ENCODE results near the gene OGFOD1.

Gene OGFOD1

DNA sequence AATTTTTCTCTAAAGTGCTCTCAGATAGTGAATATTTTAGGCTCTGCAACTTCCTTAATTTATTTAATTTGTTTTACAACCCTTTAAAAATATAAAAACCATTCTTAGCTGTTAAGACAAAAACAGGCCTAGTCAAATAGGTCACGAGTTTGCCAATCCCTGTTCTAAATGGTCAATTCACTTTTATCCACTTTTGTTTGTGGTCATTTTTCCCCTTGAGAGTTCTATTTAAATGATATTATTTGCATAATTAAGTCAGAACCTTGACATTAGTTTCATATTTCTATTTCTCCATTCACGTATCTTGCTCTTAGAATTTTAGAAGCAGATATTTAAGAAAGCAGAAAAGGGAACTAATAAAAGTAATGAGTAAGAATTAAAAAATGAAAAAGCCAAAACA is 30.0 kb upstream of the OGFOD1 start:
- H3K4me3 ChIP-seq (ENCODE audit: control insufficient read depth, low read depth, low read length) = no peak overlapping the region
- TF ChIP-seq, protein P1, sequence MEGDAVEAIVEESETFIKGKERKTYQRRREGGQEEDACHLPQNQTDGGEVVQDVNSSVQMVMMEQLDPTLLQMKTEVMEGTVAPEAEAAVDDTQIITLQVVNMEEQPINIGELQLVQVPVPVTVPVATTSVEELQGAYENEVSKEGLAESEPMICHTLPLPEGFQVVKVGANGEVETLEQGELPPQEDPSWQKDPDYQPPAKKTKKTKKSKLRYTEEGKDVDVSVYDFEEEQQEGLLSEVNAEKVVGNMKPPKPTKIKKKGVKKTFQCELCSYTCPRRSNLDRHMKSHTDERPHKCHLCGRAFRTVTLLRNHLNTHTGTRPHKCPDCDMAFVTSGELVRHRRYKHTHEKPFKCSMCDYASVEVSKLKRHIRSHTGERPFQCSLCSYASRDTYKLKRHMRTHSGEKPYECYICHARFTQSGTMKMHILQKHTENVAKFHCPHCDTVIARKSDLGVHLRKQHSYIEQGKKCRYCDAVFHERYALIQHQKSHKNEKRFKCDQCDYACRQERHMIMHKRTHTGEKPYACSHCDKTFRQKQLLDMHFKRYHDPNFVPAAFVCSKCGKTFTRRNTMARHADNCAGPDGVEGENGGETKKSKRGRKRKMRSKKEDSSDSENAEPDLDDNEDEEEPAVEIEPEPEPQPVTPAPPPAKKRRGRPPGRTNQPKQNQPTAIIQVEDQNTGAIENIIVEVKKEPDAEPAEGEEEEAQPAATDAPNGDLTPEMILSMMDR (conservative IDR thresholded peaks at IDR 0.05; ENCODE audit: control insufficient read depth, insufficient read depth, low read depth, low read length) = no peak
- no peak for DNase-seq (ENCODE audit: low read depth)

DNA sequence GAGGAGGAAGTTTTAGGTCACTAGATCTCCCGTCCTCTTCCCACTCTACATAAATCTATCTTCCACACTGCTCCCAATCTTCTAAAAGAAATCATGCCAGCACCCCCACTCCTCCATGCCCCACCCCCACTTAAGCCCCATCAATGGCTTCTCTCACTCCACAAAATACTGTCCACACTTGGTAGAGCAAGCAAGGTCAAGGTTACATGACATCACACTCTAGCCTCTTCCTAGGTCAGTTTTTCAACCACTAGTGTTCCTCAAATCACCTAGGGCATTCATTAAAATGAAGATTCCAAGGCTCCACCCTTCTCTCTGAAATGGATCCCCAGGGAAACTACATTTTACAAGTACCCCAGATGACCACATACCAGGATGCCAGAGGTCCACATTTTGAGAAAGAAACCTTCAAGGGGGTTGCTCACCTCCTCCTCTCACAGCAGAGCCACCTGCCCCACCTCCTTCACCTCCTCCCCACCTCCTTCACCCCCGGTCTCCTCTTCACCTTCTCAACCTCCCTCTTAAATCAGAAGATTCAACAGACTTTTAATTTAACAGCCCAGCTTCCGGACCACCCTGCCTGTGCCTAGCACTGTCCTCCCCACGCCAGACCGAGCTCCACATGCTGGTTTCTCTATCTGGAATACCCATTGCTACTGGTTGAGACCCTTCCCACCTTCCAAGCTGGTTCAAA is 29.2 kb upstream of the OGFOD1 start:
- no peak overlapping the region for H3K4me3 ChIP-seq (ENCODE audit: control insufficient read depth, low read depth, low read length)
- DNase-seq (ENCODE audit: low read depth) = no peak
- TF ChIP-seq, protein P1 (conservative IDR thresholded peaks at IDR 0.05; ENCODE audit: control insufficient read depth, insufficient read depth, low read depth, low read length) = no peak

DNA sequence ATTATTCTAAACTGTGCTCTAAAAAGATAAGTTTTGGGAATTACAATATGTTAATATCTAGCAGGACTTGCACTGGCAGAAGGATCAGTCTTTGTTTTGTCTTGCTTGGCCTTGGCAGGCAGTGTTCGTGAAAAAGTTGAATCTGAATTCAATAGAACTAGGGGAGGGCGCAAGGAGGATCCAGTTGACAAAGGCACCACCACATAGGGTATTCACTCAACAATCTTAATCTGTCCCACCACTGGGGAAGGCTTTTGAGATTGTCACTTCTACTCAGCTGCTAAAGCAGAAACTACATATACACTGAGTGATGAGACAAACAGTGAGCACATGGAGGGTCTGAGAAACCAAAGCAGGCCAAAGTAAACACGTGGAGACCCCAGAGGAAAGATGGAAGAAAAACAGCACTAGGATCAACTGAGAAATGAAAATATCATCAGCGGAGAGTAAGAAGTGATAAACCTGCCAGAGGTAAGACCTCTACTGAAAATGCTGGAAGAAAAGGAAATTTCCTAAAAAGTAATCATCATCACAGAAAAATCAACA is 28.4 kb upstream of the OGFOD1 start:
- no peak overlapping the region for H3K4me3 ChIP-seq (ENCODE audit: control insufficient read depth, low read depth, low read length)
- no peak for DNase-seq (ENCODE audit: low read depth)

DNA sequence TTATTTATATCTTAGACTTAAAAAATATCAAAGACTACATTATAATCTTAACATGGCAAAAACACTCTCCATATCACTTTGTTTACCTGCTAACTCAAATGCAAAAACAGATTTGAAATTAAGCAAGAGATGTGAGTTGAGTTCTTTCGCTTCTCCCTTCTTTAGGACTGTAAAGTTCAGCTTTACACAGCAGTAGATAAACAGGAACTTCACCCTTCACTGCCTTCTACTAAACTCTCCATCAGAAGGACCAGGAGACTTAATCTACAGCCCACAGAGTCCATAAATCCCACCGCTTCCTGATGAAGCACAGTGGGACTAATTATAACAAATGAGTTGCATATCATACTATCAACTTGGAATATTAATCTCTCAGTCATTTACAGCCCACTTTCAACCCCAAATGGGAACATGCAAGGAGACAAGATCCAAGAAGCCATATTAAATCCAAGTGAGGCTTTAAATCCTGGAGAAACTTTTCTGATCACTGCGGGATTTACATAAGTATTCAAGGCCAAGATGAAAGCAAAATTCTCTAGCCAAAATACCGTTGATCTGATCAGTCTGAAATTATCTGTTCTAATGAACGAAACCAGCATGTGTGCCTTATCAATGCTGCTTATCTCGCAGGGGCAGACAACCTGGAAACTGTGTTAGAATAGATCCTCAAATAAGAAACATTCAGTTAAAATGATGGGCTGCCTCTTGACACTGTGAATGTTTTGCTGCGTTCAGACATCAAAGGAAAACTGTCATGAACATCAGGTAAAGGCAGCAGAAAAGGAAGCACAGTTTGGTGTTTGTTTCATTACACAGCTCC is 27.6 kb upstream of the OGFOD1 start:
- H3K4me3 ChIP-seq (ENCODE audit: control insufficient read depth, low read depth, low read length) = peak overlapping the region; percentile 73
- DNase-seq (ENCODE audit: low read depth) = peak; percentile 7
- TF ChIP-seq, protein P1 (conservative IDR thresholded peaks at IDR 0.05; ENCODE audit: control insufficient read depth, insufficient read depth, low read depth, low read length) = no peak

More for the DNA sequence above, 28.4 kb upstream of the OGFOD1 start:
- TF ChIP-seq, protein P1 (conservative IDR thresholded peaks at IDR 0.05; ENCODE audit: control insufficient read depth, insufficient read depth, low read depth, low read length) = no peak

DNA sequence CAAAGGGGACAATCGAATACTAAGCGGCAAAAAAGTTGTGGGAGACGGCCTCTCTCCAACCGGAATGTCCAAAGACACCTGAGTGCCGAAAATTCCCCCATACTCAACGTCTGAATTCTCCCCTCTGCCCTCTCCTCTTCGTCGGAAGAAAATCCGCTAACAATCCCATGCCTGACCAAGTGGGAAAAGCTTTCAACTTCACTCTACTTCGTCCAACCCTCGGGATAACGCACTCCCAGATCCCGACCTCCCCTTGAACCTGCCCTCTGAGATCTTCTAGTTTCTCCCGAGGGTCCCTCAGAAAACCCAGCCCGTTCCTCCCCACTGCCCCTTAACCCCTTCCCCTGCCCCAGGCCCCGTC is 27.0 kb upstream of the OGFOD1 start:
- peak overlapping the region; percentile 73 for H3K4me3 ChIP-seq (ENCODE audit: control insufficient read depth, low read depth, low read length)
- TF ChIP-seq, protein P1 (conservative IDR thresholded peaks at IDR 0.05; ENCODE audit: control insufficient read depth, insufficient read depth, low read depth, low read length) = no peak
- DNase-seq (ENCODE audit: low read depth) = peak; percentile 14

DNA sequence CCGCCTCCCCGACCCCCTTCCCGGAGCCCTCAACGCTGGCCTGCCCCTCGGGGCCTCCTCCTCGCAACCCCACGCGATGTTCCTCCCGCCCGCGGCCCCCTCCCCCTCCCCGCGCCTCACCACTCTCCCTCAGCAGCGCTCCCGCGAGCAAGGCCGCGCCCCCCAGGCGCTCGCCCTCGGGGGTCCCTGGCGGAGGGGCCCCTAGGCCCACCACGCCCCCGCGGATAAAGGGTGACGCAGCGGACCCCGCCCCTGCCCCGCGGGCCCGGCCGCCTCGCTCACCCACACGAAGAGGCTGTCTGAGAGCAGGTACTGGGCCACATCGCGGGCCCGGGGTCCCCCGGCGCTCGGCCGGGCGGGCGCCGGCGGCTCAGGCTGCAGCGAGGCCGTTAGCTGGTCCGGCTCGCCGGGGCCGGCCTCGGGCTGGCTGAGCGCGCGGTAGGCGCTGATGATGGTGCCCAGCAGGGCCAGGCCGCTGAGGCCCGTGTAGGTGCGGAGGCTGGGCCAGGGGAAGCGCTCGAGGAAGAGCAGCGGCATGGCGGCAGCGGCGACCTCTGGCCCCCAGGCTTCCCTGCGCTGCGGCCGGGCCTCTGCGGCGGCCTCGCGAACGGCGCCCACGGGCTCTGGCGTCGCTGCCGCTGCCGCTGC is 26.4 kb upstream of the OGFOD1 start:
- peak; percentile 14 for DNase-seq (ENCODE audit: low read depth)
- TF ChIP-seq, protein P1 (conservative IDR thresholded peaks at IDR 0.05; ENCODE audit: control insufficient read depth, insufficient read depth, low read depth, low read length) = no peak
- peak overlapping the region; percentile 73 for H3K4me3 ChIP-seq (ENCODE audit: control insufficient read depth, low read depth, low read length)

Data from fibroblast of mammary gland (primary cell).